Activated CD4-positive, alpha-beta T cell treated with anti-CD3 and anti-CD28 coated beads for 24 hours (primary cell): ENCODE results near the gene ADK.

Experiments used
- DNase-seq, 2 donors: peaks; one replicate each; pipeline ENCODE4 v3.0.0-alpha.2; 2020; ENCODE audit warnings: low read depth in 2 of 2

ADK gene

GRCh38 chr10:74669210-74669609 lies 518.2 kb downstream of the ADK start:
- no peak for DNase-seq

- DNase-seq = no peak
Observed at GRCh38 chr10:74671716-74672115, 520.7 kb downstream of the ADK start.

- no peak for DNase-seq
Observed at GRCh38 chr10:74672430-74673165, 521.6 kb downstream of the ADK start.

GRCh38 chr10:74674927-74675326 lies 523.9 kb downstream of the ADK start:
- DNase-seq = no peak

- no peak for DNase-seq
Observed at GRCh38 chr10:74675484-74675883, 524.5 kb downstream of the ADK start.

- DNase-seq = no peak
Observed at GRCh38 chr10:74677951-74678350, 526.9 kb downstream of the ADK start.

- DNase-seq = no peak
Observed at GRCh38 chr10:74681917-74682627, 531.1 kb downstream of the ADK start.

GRCh38 chr10:74683067-74683466 lies 532.0 kb downstream of the ADK start:
- no peak for DNase-seq

GRCh38 chr10:74683621-74684364 lies 532.8 kb downstream of the ADK start:
- DNase-seq = no peak

GRCh38 chr10:74684462-74684861 lies 533.4 kb downstream of the ADK start:
- DNase-seq = no peak

GRCh38 chr10:74685564-74685963 lies 534.5 kb downstream of the ADK start:
- no peak for DNase-seq

- DNase-seq = no peak
Observed at GRCh38 chr10:74690393-74690792, 539.4 kb downstream of the ADK start.

- DNase-seq = no peak
Observed at GRCh38 chr10:74691164-74691563, 540.1 kb downstream of the ADK start.

GRCh38 chr10:74704629-74705357 lies 553.8 kb downstream of the ADK start:
- no peak for DNase-seq

- no peak for DNase-seq
Observed at GRCh38 chr10:74705358-74705980, 554.4 kb downstream of the ADK start.

- DNase-seq = no peak
Observed at GRCh38 chr10:74706966-74707365, 555.9 kb downstream of the ADK start.

- no peak for DNase-seq
Observed at GRCh38 chr10:74708246-74708645, 557.2 kb downstream of the ADK start.

GRCh38 chr10:74718208-74718607 lies 567.2 kb downstream of the ADK start:
- no peak for DNase-seq

- DNase-seq = no peak
Observed at GRCh38 chr10:74728225-74728624, 577.2 kb downstream of the ADK start.

- no peak for DNase-seq
Observed at GRCh38 chr10:74730246-74730645, 579.2 kb downstream of the ADK start.

GRCh38 chr10:74733612-74734011 lies 582.6 kb downstream of the ADK start:
- DNase-seq = no peak

- DNase-seq = no peak
Observed at GRCh38 chr10:74736029-74736428, 585.0 kb downstream of the ADK start.
